ENCODE measurements around the gene SNRNP35. TPM values are rescaled to one million over a fixed set of nuclear protein-coding genes. Genes with fewer than 3 reads are reported as not detected.
A peak's percentile ranks its signal among the peaks of the same experiment; 100 is the strongest.

The SNRNP35 gene
- total and polyA plus RNA-seq, 10 donors = 18.9 to 63.7 (median 31.4) TPM

DNA sequence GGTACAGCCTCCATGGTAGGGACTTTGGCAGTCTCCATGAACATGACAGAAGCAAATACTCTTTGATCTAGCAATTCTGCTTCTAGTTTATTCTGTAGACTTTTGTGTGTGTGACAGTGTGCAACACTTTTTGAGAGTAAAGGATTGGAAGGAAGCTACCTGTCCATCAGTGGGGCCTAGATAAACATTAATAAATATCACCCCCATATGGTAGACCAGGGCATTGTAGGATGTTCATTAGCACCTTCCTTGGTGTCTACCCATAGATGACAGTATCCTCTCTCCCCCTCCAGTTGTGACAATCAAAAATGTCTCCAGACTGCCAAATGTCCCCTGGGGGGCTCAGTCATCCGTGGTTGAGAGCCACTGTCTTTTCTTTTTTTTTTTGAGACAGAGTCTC is 10.8 kb downstream of the SNRNP35 start:
- WGBS, 5 donors = 24 to 55% (median 30%) methylated on average over 1 of the region's 1 CpG
- DNase-seq = no peak
- Histone ChIP-seq H3K4me3 (no peak overlapping the region), H3K36me3 (peaks cover 0 to 99% (median 40%) of the 10 kb centered on the region in 6 donors), H3K27ac (no peak overlapping the region), H3K9me3 (no peaks in the 10 kb centered on the region), H3K27me3 (replicated peaks in 1 of 7) (no peaks in the 10 kb centered on the region), H3K4me1 (peaks cover 0 to 41% (median 4%) of the 10 kb centered on the region in 6 donors)
- no peak for TF ChIP-seq POLR2A (IDR thresholded peaks at IDR 0.05)
- TF ChIP-seq, protein P1, sequence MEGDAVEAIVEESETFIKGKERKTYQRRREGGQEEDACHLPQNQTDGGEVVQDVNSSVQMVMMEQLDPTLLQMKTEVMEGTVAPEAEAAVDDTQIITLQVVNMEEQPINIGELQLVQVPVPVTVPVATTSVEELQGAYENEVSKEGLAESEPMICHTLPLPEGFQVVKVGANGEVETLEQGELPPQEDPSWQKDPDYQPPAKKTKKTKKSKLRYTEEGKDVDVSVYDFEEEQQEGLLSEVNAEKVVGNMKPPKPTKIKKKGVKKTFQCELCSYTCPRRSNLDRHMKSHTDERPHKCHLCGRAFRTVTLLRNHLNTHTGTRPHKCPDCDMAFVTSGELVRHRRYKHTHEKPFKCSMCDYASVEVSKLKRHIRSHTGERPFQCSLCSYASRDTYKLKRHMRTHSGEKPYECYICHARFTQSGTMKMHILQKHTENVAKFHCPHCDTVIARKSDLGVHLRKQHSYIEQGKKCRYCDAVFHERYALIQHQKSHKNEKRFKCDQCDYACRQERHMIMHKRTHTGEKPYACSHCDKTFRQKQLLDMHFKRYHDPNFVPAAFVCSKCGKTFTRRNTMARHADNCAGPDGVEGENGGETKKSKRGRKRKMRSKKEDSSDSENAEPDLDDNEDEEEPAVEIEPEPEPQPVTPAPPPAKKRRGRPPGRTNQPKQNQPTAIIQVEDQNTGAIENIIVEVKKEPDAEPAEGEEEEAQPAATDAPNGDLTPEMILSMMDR (IDR thresholded peaks at IDR 0.05 in 8 of 11, conservative IDR thresholded peaks at IDR 0.05 in 3 of 11) = peak in 9 of 11 experiments; percentile 28 to 54 (median 42)
- intact Hi-C loops (cut with DNase I; ENCODE audit: low total_unique reads) = loop anchor here (10.0 kb wide), 1 partner anchor 104 kb away; the partner anchor contains the start of gene SBNO1

DNA sequence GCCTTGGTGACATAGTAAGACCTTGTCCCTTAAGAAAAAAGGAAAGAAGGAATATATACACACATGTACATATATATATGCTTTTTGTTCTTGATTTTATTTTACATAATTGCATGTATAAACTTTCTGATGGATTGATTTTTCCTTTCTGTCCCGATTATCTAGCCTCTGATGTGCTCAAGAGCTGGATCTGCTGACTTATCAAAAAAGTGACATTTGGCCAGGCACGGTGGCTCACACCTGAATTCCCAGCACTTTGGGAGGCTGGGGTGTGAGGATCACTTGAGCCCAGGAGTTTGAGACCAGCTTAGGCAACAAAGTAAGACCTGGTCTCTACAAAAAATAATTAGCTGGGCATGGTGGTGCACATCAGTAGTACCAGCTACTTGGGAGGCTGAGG is 12.0 kb downstream of the SNRNP35 start:
- 86 to 98% (median 92%) methylated on average over 2 of the region's 2 CpGs for WGBS, 5 donors
- no peak overlapping the region for H3K4me3 ChIP-seq

GRCh38 chr12:123471374-123472068 is 13.6 kb downstream of the SNRNP35 start:
- H3K27me3 ChIP-seq (replicated peaks in 1 of 7) = no peaks in the 10 kb centered on the region
- peaks cover 0 to 92% (median 21%) of the 10 kb centered on the region in 6 donors for H3K36me3 ChIP-seq
- H3K27ac ChIP-seq = no peak overlapping the region
- TF ChIP-seq POLR2AphosphoS5 (IDR thresholded peaks at IDR 0.05) (no peak), POLR2A (IDR thresholded peaks at IDR 0.05) (no peak)
- TF ChIP-seq, protein P1 (IDR thresholded peaks at IDR 0.05 in 8 of 11, conservative IDR thresholded peaks at IDR 0.05 in 3 of 11) = no peak
- H3K4me1 ChIP-seq = peaks cover 0 to 46% (median 0%) of the 10 kb centered on the region in 6 donors
- no peak for DNase-seq
- no peak overlapping the region for H3K4me3 ChIP-seq
- intact Hi-C loops (cut with DNase I; ENCODE audit: low total_unique reads) = no loop called here
- no peaks in the 10 kb centered on the region for H3K9me3 ChIP-seq
- WGBS, 5 donors = 82 to 96% (median 88%) methylated on average over 7 to 8 of the region's 8 CpGs

More for the DNA sequence above, 12.0 kb downstream of the SNRNP35 start:
- Histone ChIP-seq H3K36me3 (peaks cover 0 to 97% (median 37%) of the 10 kb centered on the region in 6 donors), H3K27me3 (replicated peaks in 1 of 7) (no peaks in the 10 kb centered on the region), H3K9me3 (no peaks in the 10 kb centered on the region), H3K27ac (no peak overlapping the region), H3K4me1 (peaks cover 0 to 43% (median 2%) of the 10 kb centered on the region in 6 donors)
- no peak for TF ChIP-seq POLR2A (IDR thresholded peaks at IDR 0.05)
- intact Hi-C loops (cut with DNase I; ENCODE audit: low total_unique reads) = loop anchor here (10.0 kb wide), 1 partner anchor 105 kb away; the partner anchor contains the start of gene SBNO1
- DNase-seq = no peak

DNA sequence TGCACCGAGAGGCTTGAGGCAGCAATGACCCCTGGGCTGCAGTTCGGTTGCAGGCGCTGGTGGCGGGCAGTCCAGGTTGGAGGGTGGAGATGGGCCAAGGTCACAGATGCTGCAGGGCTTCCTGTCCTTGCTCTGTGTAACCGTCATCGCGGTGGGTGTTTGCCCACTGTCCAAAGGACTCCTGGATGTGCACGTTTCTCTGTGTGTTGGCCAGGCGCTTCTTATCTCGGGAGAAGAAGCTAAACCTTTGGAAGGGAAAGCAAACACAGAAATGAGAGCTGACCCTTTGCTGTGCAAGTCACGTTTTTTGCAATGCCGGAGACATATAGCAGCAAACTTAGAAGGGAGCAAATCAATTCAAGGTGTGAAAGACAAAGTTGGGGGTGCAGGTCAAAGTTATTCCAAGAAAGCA is 14.5 kb downstream of the SNRNP35 start:
- peaks cover 0 to 39% (median 0%) of the 10 kb centered on the region in 6 donors for H3K4me1 ChIP-seq
- no peaks in the 10 kb centered on the region for H3K9me3 ChIP-seq
- H3K36me3 ChIP-seq = peaks cover 0 to 92% (median 21%) of the 10 kb centered on the region in 6 donors
- 70 to 81% (median 80%) methylated on average over 12 of the region's 12 CpGs for WGBS, 5 donors
- no peak overlapping the region for H3K27ac ChIP-seq
- H3K4me3 ChIP-seq = no peak overlapping the region
- no peak for DNase-seq
- TF ChIP-seq, protein P1 (IDR thresholded peaks at IDR 0.05 in 8 of 11, conservative IDR thresholded peaks at IDR 0.05 in 3 of 11) = no peak
- TF ChIP-seq POLR2AphosphoS5 (IDR thresholded peaks at IDR 0.05) = peak in 2 of 3 donors; percentile 28 to 47
- intact Hi-C loops (cut with DNase I; ENCODE audit: low total_unique reads) = no loop called here
- no peaks in the 10 kb centered on the region for H3K27me3 ChIP-seq (replicated peaks in 1 of 7)

Measured in spleen (tissue), 11 donors.